GM19455 (cell line): Measurements from ENCODE around the gene MRPS18A.

ENCODE experiments used
- ATAC-seq: cut with Tn5 transposase; IDR thresholded peaks from one replicate; pipeline ENCODE4 v1.9.1; 2021; ENCODE audit not compliant: unreplicated experiment

Gene MRPS18A

GRCh38 chr6:43699564-43700186 lies 12.1 kb upstream of the MRPS18A start:
- ATAC-seq = no peak

GRCh38 chr6:43698584-43699349 lies 11.2 kb upstream of the MRPS18A start:
- ATAC-seq = no peak

- no peak for ATAC-seq
Measured at GRCh38 chr6:43697421-43697820, 9.8 kb upstream of the MRPS18A start.

GRCh38 chr6:43695967-43696291 lies 8.3 kb upstream of the MRPS18A start:
- ATAC-seq = no peak

DNA sequence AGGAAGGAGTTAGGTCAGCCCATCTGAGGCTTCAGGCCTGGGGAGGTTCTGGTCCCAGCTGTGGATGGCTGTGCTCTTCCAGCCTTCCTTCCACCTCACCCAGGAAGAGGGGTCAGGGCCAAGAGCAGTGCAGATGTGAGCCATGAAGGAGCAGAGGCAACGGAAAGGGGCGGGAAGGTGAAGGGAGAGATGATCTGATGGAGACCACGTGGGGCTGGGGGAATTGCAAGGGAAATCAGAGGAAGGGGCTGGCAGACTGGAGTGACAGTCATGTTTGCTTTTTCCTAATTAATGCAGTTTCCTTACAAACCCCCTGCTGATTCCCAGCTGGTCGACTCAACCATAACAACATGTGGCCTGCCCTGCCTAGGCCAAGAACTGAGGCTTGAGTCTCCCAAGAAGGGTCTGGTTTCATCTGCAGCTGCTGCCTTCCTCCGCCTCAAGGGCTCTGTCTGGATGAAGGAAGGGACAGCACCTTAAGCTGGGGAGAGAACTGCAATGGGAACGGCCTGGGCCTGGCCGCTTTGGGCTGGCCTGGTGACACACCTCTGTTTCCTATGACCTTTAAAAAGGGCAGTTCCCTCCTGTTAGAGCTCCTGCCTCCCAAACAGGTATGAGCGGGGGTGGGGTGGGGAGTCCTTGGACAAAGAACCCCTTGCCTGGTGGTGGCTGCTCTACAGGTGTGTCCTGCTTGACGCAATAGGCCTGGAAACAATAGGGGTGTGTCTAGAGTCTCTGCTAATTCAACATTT lies 7.8 kb upstream of the MRPS18A start:
- ATAC-seq = no peak

DNA sequence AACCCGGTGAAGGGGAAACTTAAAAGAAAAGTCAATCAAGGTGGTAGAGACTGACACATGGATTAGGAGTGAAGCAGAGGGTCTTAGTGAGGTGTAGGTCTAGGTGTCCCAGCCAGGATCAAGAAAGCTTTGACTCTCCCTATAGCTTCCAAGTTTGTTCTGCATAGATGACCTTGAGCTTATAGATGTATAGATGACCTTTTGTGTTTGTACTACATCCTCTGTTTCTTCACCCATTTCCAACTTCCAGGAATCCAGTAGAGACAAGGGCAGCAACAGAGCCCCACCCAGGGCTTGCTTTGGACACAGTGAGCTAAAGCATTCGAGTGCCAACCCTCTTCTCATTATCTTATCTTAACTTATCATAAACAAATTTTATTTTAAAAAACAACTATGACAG lies 1.8 kb upstream of the MRPS18A start:
- ATAC-seq = no peak

GRCh38 chr6:43687079-43687436 lies 533 bp downstream of the MRPS18A start:
- ATAC-seq = no peak

DNA sequence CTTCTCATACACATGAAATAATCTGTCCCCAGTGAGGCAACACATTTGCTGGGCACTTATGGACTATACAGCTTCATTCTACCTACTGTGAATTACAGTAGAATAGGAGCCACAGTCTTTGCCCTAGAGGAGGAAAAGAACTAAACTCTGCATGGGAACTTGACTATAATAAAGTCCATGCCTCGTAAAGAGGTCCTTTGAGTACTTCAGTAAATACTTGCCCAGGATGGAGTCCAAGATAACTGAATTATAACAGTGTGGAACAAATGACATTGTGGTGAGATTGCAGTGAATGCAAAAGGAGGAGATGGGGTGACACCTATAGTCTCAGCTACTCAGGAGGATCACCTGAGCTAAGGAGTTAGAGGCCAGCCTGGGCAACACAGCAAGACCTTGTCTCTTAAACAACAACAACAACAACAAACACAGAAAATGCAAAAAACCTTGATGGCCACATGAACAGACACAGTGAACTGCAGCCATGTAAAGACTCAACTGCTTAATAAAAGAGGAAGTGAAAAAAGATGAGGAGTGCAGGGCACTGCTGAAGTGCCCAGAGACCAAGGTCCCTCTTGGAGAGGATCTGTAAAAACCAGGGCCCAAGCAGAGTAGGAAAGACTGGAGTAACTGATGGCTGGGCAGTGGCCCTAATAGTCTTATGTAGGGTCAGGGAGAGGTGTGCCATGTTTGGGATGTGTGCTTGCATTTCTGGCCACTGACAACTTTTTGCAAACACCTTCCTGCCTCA lies 3.7 kb downstream of the MRPS18A start:
- no peak for ATAC-seq

DNA sequence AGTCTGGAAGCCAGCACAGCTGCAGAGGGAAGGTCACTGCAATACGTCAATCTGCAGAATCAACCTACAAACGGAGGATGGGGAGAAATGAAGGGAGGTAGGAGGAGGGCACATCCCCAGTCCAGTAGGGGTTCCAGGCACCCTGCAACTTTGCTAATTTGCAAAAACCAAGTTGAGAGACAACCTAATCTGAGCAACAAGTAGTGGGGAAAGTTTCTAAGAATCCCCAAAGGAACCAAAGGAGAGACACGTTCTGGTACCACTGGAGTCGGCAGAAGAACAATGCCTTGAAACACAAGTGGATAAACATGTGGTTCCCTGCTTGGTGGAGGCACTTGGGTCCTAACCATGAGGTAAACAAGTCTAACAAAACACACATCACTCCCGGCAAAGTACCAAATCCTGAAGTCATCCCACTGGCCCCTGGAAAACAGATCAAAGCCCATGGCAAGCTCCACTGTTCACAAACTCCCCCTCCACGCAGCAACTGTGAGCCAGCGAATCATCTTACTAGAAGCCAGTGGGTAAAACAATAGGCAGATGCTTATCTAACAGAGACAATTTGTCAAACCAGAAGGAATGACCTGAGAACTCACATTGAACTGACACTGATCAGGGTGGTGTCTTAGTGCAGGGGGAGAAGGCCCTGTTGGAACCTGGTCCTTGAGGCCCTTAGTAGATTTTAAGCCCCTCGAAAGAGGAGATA lies 4.7 kb downstream of the MRPS18A start:
- no peak for ATAC-seq

- no peak for ATAC-seq
Measured at GRCh38 chr6:43681303-43681702, 6.3 kb downstream of the MRPS18A start.

DNA sequence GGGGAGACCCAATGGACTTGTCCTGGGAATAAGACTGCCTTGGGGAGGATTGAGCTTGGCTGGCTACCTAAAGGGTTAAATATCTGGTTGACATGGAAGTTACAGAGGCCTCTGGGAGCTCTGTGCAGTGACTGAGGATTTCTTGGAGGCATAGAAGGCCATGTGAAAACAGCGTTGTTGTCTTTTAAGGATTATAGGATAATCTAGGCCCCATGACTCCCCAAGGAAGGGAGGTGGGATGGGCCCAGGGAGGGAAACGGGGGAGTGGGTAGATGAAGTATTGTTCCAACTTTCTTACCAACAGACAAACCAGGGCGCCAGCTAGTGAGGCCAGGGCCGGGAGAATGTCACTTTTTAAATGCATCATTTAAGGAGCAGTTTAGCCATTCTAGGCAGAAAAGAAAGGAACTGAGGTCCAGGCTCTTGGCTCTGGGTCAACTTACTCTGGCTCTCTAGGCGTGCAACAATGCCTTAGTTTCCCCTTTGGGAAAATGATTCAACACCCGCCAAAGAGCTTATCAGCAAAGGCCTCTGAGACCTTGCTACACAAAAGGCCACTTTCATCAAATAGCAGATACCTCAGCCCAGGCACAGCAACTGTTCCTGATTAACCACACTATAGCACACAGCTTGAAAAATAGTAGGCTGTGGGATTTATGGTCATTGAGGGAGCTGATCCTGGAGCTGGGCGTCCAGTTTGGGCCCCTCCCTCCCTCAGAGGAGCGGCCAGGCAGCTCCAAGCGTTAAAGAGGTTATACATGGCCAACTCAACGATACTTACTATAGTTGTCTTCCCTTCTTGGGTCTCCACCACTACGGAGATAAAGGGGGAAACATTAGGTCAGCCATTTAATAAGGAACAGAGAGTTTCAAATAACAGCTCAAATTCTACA lies 7.0 kb downstream of the MRPS18A start:
- ATAC-seq = no peak

DNA sequence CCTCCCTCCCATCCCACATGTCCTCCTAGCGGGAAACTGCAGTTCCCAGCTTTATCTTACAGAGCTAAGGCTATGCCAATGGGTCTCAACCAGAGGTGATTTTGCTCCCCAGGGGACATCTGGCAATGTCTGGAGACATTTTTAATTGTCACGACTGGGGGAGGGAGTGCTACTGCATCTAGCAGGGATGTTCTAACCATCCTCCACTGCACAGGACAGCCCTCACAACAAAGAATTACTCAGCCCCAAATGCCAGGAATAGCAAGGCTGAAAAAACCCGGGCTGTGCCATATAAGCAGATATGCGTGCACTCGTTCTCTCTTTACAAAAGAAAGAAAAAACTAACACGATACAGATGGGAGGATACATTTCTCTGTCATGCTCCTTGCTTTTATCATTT lies 8.5 kb downstream of the MRPS18A start:
- no peak for ATAC-seq

DNA sequence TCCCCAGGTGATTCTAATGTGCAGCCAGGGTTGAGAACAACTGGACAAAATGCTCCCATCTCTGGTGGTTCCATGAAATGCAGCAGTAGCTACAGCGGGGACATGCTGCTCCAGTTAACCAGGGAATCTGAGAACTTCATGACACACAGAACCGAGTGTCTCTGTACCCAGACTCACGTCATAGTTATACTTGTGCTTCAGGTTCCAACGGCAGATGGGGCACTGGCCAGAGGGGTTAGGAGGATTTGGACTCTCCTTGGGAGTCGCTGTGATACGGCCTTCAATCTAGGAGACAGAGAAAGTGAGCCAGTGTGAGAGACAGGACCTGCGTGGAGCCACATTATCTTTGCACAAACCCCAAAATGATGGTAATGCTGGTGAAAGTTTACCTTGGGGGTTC lies 9.2 kb downstream of the MRPS18A start:
- no peak for ATAC-seq

DNA sequence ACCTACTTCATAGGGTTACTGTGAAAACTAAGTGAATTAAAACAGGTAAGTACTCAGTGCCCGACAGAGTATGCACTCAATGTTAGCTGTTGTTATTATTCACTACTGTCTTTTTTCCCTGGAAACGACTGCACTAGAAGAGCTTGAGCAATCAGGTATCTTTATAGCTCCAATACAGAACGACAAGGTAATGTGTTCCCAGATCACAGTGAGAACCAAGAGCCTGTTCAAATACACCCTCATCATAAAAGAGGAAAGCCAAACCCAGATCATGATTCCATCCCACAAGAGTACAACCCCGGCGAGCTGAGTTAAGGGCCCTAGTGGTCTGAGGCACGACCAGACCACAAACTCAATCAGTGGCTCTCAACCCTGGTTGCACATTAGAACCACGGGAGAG lies 9.8 kb downstream of the MRPS18A start:
- ATAC-seq = no peak

- no peak for ATAC-seq
Measured at GRCh38 chr6:43676962-43677606, 10.5 kb downstream of the MRPS18A start.

GRCh38 chr6:43674921-43675320 lies 12.7 kb downstream of the MRPS18A start:
- ATAC-seq = no peak

DNA sequence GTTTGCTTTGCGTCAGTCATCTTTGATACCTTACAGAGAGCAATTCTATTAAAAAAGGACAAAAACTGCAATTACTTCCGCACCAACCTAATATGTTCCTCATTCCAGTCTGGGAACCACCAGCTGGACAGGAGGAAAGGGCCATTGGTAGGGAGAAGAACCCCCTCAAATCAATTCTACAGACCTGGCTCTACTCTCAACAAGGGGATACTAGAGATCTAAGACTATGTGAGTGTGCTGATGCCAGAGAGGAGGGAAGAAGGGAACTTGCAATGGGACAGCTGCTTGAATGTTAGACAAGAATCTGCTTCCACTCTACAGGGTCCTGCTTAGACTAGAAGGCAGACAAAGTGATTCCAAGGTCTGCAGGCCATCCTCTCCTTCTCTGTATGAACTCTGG lies 13.3 kb downstream of the MRPS18A start:
- no peak for ATAC-seq

DNA sequence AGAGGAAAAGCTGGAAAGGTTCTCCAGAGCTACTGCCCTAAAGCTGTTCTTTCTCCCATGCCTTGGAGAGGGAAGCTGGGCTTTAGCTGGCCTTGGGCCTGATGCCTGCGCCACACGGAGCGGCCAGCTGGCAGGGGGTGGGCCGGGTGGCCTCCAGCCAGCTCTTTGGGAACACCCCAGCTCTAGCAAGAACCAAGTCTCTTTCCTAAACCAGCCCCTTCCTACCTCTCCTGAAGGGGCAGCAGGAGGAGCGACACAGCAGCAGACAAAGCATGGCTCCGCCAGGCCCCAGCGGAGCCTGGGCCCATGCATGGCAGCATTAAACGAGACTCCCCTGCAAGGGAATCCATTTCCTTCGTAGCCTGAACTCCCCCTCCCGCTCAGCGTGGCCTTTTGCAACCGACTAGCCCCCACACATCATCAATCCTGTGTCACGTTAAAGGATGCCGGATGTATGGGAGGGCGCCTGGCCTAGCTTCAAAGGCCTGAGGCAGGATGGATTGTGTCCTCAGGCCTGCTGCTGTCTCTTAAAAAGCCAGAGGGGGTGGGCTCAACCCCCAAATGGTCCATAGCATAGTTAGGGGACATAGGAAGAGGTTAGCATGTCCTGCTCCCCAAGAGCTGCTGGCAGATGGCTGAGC lies 14.0 kb downstream of the MRPS18A start:
- ATAC-seq = no peak
